ENCODE results near the gene FBXL20.
"Not testable (repeated sequence)": the region's sequence is repeated elsewhere in the genome, so short reads cannot be mapped to it uniquely, and the experiment has no call there.

Gene FBXL20

DNA sequence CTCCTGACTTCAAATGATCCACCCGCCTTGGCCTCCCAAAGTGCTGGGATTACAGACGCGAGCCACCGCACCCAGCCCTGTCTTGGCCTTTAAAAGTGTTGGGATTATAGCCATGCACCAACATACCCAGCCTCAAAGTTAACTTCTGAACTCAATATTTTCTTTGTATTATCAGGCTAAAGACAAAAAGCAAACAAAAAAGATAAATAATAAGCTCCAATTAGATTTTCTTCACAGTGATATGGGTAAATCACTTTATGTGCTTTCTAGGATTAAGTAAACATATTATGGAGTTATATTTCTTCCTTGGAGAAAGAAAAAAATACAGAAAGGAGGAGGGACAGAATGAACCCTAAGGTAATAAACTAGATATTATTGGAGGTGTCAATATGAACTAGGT is 74.3 kb downstream of the FBXL20 start:
- no peak for DNase-seq

- DNase-seq = no peak
Observed at GRCh38 chr17:39325528-39326240, 75.7 kb downstream of the FBXL20 start.

DNA sequence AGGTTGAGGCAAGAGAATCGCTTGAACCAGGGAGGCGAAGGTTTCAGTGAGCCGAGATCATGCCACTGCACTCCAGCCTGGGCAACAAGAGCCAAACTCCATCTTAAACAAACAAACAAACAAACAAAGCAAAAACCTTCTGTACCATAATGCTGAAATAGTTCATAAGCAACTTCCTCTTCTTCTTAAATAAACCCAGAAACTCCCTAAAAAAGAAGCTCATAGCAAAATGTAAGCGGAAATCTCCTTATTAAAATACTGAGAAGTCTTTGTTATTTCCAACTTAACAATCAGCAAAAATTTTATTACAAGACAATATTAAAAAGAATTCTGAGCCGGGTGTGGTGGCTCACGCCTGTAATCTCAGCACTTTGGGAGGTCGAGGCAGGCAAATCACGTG is 82.8 kb downstream of the FBXL20 start:
- no peak for DNase-seq

DNA sequence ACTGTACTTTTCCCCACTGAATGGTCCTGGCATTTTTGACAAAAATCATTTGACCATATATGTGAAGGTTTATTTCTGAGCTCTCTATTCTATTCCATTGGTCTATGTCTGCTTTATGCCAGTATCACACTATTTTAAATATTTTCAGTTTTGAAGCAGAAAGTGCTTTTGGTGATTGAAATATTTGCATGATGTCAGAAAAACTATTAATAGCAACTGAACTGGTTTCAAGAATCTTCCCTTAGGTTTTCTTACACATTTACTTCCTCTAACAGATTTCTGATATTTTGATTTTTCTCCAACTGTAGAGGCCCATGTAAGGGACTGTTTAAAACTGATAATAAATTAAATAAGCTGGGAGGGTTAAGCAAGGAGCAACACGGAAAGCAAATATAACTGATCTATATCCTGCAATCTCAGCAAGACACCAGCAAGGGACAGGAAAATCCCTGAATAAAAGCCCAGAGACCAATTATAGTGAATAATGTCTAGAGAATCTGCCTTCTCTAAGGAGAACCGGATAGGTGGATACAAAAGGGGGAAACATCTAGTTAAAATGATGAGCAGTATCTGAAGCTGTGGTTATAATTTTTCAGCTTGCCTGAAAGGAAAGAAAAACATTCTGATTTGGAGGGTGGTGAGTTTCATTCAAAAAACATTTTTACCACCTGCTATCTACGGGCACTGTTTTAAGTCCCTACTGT is 94.8 kb downstream of the FBXL20 start:
- DNase-seq = no peak

DNA sequence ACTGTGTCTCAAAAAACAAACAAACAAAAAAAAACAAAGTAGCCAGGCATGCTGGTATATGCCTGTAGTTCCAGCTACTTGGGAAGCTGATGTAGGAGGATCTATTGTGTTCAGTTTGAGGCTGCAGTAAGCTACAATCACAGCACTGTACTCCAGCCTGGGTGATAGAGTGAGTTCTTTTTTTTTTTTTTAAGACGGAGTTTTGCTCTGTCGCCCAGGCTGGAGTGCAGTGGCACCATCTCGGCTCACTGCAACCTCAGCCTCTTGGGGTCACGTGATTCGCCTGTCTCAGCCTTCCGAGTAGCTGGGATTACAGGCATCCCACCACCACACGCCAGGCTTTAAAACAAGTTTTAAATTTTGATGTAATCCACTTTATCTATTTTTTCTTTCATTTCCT is 95.4 kb downstream of the FBXL20 start:
- no peak for DNase-seq

GRCh38 chr17:39304188-39304587 is 97.2 kb downstream of the FBXL20 start:
- DNase-seq = no peak

DNA sequence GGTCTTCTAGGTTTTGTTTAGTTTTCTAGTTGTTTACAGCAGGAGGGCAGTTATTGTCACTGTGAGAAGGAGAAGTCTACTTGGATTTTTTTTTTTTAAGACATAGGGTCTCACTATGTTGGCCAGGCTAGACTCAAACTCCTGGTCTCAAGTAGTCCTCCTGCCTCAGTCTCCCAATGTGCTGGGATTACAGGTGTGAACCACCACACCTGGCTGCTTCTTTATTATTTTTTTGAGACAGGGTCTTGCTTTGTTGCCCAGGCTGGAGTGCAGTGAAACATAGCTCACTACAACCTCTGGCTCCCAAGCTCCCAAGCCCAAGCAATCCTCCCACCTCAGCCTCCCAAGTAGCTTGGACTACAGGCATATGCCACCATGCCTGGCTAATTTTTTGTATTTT is 107.4 kb downstream of the FBXL20 start:
- no peak for DNase-seq

DNA sequence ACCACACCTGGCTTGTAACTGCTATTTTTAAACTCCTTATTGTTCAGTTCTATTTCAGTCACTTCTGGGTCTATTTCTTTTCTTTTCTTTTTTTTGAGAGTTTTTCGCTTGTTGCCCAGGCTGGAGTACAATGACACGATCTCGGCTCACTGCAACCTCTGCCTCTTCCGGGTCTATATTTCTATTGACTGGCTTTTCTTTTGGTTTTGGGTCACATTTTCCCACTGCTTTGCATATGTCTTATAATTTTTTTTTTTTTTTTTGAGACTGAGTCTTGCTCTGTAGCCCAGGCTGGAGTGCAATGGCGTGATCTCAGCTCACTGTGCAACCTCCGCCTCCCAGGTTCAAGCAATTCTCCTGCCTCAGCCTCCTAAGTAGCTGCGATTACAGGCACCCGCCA is 108.9 kb downstream of the FBXL20 start:
- not testable (repeated sequence) for DNase-seq

DNA sequence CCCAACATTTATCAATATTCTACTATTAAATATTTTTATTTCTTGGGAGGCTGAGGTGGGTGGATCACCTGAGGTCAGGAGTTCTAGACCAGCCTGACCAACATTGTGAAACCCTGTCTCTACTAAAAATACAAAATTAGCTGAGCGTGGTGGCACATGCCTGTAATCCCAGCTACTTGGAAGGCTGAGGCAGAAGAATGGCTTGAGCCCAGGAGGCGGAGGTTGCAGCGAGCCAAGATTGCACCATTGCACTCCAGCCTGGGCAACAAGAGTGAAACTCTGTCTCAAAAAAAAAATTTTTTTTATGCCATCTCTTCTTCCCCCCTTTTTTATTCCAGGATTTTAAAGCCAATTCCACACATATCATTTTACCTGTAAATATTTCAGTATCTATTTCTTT is 114.9 kb downstream of the FBXL20 start:
- DNase-seq = not testable (repeated sequence)

DNA sequence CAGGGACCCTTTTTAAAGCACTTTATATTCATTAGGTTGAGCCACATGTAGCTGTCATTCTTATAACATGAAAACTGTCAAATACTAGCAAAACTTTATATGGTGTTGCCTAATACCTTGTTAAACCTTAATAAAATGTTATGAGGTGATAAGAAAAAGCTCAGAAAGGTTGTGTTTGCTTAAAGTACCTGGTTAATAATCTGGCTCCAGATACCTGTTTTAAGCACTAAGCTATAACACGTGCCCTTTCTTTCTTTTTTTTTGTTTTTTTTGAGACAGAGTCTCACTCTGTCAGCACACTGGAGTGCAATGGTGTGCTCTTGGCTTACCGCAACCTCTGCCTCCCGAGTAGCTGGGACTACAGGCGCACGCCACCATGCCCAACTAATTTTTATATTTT is 116.7 kb downstream of the FBXL20 start:
- no peak for DNase-seq

GRCh38 chr17:39283896-39284295 is 117.5 kb downstream of the FBXL20 start:
- DNase-seq = no peak

- no peak for DNase-seq
Observed at GRCh38 chr17:39283098-39283497, 118.3 kb downstream of the FBXL20 start.

DNA sequence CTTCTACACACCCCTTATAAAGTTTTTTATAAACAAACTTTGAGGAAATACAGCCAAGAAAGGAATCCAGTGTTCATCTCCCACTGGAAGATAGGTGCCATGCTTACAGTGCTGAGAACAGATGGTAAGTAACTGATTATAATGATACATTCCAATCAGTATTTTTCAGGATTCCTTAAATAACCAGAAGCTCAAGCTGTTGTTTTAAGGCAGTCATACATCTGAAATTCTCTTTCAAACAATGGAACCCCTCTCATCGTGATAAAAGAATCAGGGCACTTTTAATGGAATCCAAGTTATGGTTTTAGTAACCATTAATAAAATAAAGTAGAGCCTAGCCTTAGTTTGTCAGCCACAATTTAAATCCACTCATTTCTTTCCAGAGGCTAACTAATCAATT is 119.6 kb downstream of the FBXL20 start:
- DNase-seq = no peak

- DNase-seq = not testable (repeated sequence)
Observed at GRCh38 chr17:39278246-39278645, 123.2 kb downstream of the FBXL20 start.

DNA sequence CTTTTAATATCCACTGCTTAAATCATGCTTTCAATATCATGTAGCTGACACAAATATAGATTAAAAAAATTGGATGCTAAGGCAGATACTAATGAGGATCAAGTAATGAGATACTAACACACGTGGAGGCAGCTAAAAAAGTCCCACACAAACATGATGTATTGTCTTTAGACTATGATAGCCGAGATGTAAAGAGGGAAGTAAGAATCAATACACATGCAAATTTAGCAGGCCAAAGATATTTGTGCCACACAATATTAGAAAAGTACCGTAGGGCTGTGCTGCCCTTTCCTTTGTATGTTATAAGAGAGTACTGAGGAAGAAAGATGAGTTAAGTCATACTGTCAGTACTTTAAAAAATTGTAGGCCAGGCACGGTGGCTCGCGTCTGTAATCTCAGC is 124.3 kb downstream of the FBXL20 start:
- DNase-seq = no peak

- no peak for DNase-seq
Observed at GRCh38 chr17:39276113-39276512, 125.3 kb downstream of the FBXL20 start.

DNA sequence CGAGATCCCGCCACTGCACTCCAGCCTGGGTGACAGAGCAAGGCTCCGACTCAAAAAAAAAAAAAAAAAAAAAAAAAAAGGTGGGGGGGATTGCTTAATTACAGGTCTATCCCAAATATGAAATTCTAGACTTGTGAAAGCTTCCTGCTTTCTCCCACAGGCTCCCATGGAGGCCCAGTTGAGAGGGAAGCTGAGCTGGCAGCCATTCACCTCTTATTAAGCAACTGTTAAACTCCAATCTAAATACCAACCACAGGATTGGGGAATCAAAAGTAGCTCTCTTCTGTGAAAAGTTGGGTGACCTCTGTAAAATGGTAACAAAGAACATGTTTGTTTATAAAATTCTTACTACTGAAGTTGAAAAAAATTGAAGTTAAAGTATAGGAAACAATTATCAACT is 129.9 kb downstream of the FBXL20 start:
- DNase-seq = no peak

GRCh38 chr17:39270923-39271322 is 130.5 kb downstream of the FBXL20 start:
- DNase-seq = no peak

DNA sequence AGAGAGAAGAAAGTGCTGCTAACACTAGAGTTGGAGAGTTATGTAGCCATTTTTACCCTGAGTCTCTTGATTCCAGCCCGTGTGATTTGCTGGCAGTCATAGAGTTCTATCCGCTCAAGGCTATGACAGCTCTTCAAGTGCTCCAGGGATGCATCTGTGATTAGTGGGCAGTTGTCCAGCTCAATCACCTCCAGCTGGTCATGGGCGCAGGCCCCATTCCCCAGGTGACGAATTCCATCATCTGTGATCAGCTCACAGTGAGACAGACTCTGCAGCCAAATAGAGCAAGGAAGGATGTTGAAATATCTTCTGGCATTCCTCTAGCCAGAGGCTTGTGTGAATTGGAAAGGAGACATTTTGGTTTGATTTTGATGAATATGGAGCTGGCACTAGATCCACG is 137.3 kb downstream of the FBXL20 start:
- no peak for DNase-seq

- no peak for DNase-seq
Observed at GRCh38 chr17:39261286-39261685, 140.1 kb downstream of the FBXL20 start.

- no peak for DNase-seq
Observed at GRCh38 chr17:39252788-39253460, 148.5 kb downstream of the FBXL20 start.

- DNase-seq = no peak
Observed at GRCh38 chr17:39251997-39252396, 149.4 kb downstream of the FBXL20 start.

- not testable (repeated sequence) for DNase-seq
Observed at GRCh38 chr17:39250076-39250475, 151.3 kb downstream of the FBXL20 start.

DNA sequence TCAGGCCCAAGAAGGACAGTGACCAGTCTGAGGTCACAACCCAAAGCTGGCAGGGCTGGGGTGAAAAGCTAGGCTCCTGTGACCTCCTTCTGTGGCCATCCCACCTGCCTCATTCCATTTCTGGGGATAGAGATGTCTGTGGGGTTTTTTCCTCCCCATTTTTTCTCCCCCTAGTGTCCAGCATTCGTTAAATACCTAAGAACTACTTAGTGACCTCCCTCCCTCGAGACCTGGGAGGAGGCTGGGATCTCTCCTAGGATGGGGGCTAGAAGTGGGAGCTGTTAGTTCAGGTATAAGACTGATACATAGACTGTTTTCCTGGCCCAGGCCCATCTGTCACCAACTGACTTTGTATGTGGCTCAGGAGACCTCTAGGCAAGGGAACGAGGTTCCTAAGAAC is 155.2 kb downstream of the FBXL20 start:
- no peak for DNase-seq
